IPS-18c (cell line): ENCODE data around the gene ATXN10.

Experiments used
- H3K4me3 ChIP-seq: 2 replicates; pipeline ENCODE4 v1.7.0; 2013; ENCODE audit warnings: low read depth, mild to moderate bottlenecking, low read length, moderate library complexity; ENCODE audit not compliant: insufficient read depth
- H3K9me3 ChIP-seq: one replicate; pipeline ENCODE4 v1.6.1; 2013; ENCODE audit warnings: mild to moderate bottlenecking, low read length, moderate library complexity; ENCODE audit not compliant: control insufficient read depth, insufficient read depth

ATXN10 gene

GRCh38 chr22:45880716-45881523, 209.3 kb downstream of the ATXN10 start:
- peaks cover 2% of the 10 kb centered on the region for H3K9me3 ChIP-seq
- H3K4me3 ChIP-seq, result no peak overlapping the region

DNA sequence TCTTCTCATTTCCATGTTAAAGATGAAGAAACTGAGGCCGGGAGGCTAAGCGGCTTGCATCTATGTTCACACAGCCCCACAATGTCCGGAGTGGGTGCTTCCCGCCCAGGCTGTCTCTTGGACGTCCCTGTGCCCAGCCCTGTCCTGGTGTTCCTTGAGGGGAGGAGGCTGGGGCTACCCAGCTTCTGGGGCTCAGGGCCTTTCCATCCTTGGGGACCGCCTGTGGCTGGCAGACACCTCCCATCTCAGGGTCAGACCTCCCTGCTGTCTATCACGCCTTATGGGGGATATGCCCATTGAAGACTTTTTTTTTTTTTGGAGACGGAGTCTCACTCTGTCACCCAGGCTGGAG, 209.9 kb downstream of the ATXN10 start:
- H3K4me3 ChIP-seq, result no peak overlapping the region
- peaks cover 2% of the 10 kb centered on the region for H3K9me3 ChIP-seq

- H3K9me3 ChIP-seq, result peaks cover 2% of the 10 kb centered on the region
- H3K4me3 ChIP-seq, result no peak overlapping the region
Observed at GRCh38 chr22:45882881-45883810, 211.5 kb downstream of the ATXN10 start.

GRCh38 chr22:45883811-45884170, 212.2 kb downstream of the ATXN10 start:
- H3K4me3 ChIP-seq, result no peak overlapping the region
- peaks cover 2% of the 10 kb centered on the region for H3K9me3 ChIP-seq

DNA sequence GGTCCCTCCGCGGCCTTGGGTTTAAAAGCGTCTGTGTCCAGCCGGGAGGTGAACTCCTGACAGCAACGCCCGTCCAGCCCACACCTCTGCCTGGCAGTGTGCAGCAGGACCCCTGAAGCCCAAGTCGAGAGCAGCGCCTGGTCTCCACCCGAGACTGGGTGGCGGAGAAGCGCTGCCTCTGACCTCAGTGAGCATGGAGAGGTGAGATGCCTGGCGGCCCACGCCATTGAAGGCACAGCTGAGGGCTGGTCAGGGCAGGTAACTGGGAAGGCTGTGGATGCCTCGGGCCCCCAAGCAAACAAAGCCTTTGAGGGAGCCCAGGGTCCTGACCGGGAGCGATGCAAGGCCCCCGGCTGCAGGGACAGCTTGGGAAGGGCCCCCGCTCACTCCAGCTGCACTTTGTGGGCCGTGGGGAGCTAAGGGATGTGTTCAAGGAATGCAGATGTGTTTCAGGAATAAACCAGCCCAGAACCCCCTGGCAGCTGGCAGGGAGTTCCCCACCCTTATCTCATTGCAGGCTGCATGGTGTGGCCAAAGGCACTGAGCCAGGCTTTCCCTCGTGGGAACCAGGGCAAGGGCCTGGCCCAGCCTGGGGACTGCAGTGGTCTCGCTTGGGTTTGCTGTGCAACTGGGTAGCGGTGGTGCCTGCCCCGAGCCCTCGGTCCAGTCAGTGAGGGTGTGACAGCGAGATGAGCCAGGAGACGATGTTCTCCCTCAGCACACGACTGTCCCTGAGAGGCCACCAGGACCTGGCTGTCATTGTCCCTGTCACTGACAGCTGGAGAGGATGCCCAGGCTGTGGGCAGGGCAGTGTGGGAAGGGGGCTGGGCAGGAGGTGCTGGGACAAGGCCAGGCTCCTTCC, 212.8 kb downstream of the ATXN10 start:
- Histone ChIP-seq H3K4me3 (no peak overlapping the region), H3K9me3 (peaks cover 2% of the 10 kb centered on the region)

GRCh38 chr22:45885171-45885840, 213.7 kb downstream of the ATXN10 start:
- H3K9me3 ChIP-seq, result peaks cover 2% of the 10 kb centered on the region
- H3K4me3 ChIP-seq, result no peak overlapping the region

- H3K9me3 ChIP-seq, result peaks cover 2% of the 10 kb centered on the region
Observed at GRCh38 chr22:45885941-45886395, 214.3 kb downstream of the ATXN10 start.

DNA sequence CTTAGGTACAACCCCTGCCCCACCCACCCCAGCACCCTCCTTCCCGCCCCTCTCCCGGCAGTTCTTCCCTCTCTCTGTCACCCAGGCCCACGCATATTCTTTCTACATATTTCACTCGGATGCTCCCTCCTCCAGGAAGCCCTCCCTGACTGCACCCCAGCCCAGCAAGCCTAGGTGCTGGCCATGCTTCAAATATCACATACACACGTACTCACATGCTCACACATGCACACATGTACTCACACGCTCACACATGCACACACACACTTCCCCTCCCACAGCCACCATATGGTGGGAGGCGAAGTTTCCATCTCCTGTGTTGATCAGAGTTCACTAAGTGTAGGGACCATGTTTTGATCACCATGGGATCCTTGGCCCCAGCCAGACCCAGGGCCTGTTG, 214.9 kb downstream of the ATXN10 start:
- Histone ChIP-seq H3K4me3 (no peak overlapping the region), H3K9me3 (peaks cover 2% of the 10 kb centered on the region)

More at GRCh38 chr22:45885941-45886395, 214.3 kb downstream of the ATXN10 start:
- no peak overlapping the region for H3K4me3 ChIP-seq

DNA sequence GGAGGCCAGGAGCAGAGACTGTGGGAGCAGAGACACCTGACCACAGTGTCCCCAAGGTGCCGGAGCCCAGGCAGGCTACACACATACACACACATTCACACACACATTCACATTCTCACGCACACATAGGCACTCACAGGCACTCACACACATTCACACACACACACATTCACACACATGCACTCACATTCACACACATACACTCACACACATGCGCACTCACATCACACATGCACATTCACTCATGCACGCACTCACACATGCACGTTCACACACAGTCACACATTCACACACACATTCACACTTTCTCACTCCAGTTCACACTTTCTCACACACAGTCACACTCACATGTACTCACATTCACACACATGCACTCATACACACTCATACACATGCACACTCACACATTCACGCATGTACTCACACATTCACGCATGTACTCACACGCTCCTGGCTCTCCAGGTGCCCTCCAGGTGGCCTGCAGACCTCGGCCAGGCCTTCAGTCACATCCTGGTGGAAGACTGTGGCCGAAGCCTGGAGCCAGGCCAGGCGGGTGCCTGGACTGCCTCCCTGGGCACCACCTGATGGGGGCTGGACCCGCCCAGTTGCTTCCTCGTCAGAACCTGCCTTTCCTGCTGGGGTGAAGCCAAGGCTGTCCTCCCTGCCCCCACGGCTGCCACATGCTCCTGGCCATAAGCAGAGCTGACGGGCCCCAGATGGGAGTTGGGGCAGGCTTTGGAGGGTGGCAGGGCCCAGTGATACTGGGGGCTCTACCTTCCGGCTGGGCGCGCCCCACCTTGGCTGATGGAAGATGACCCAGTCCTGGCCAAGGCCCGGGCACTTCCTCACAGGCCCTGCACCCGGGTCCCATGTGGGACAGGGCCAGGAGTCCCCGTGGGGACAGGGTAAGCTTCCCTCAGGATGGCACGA, 215.8 kb downstream of the ATXN10 start:
- Histone ChIP-seq H3K9me3 (peaks cover 2% of the 10 kb centered on the region), H3K4me3 (no peak overlapping the region)

DNA sequence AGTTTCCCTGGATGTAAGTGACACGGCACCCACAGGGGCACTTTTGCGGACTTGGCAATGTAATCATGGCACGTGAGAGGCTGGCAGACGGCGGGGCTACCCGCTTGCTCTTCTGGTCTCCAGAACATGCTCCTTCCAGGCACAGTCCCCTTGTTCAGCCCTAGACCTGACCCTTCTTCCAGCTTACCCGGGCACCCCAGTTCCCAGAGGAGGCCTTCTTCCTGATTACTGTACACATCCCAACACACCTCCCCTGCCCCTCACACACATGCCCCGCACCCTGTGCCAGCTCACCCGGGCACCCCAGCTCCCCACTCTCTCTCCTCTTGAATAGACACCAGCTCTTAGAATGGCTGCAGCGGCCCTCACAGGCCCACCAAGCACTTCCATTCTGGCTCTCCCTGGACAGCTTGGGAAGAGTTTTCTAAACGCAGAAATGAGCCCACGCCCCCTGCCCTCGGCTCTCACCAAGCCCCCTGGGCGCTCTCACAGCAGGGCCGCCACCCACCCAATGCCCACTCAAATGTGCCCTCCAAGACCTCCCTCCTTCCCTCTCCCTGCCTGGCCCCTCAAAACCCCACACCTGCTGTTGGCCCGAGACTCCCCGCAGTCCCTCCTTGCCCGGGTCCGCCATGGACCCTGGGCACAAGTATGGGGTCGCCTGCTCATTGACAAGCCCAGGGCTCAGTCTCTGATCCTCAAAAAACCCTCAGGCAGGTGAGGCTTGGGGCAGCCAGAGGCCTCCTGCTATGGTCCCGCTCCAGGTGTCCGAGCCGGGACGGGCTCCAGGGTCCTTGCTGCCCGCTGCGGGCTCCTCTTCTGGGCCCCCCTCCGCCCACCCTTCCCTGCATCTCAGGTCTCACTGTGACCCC, 216.8 kb downstream of the ATXN10 start:
- H3K4me3 ChIP-seq, result no peak overlapping the region
- no peaks in the 10 kb centered on the region for H3K9me3 ChIP-seq

DNA sequence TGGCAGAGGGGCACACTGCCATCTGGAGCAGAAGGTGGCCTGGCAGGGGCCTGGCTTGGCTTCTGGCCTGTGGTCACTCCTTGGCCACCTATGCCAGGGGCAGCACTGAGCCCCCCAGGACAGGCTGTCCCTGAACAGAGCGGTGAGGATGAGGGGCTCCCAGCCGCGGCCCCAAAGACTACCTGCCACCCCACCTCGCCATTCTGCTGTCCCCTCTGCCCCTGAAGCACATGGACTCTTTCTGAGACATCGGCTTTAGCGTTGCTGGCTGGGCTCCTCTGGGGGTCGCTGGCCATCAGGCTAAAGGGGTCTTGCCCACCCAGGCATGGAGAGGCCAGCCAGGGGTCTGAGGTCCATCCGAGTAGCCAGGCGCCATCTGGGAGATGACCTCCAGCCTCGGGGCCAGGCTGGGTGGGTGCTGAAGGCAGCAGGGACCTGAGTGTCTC, 217.5 kb downstream of the ATXN10 start:
- Histone ChIP-seq H3K4me3 (no peak overlapping the region), H3K9me3 (no peaks in the 10 kb centered on the region)

GRCh38 chr22:45889539-45890350, 218.1 kb downstream of the ATXN10 start:
- no peaks in the 10 kb centered on the region for H3K9me3 ChIP-seq
- H3K4me3 ChIP-seq, result no peak overlapping the region

DNA sequence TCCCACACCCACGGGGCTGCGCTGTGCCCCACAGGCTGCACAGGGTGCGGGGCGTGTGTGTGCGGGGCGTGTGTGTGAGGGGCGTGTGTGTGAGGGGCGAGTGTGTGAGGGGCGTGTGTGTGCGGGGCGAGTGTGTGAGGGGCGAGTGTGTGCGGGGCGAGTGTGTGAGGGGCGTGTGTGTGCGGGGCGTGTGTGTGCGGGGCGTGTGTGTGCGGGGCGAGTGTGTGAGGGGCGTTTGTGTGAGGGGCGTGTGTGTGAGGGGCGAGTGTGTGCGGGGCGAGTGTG, 218.7 kb downstream of the ATXN10 start:
- Histone ChIP-seq H3K4me3 (no peak overlapping the region), H3K9me3 (no peaks in the 10 kb centered on the region)

DNA sequence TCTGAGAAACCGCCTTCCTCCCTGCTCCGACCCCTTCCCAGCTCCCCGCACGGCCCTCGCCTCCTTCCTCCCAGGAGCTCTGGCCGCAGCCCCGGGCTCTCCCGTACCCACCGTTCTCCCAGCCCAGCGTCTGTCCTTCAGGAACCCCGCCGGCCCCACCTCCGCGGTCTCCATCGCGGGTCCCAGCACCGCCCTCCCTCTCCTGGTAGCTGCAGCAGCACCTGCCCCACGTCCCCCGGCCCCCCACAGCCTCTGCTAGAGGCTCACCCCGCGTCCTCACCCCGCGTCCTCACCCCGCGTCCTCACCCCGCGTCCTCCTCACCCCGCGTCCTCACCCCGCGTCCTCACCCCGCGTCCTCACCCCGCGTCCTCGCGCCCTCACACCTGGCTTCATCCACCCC, 219.4 kb downstream of the ATXN10 start:
- Histone ChIP-seq H3K4me3 (no peak overlapping the region), H3K9me3 (no peaks in the 10 kb centered on the region)
